Activated CD8-positive, alpha-beta memory T cell treated with anti-CD3 and anti-CD28 coated beads, Interleukin-2, amount 50 U/mL, for 1 hour (primary cell): ENCODE results near the gene DMBX1.

Experiments
- DNase-seq: peaks from one replicate; pipeline ENCODE4 v3.0.0-alpha.2; 2020; ENCODE audit errors: extremely low read depth

DMBX1 gene

GRCh38 chr1:46506470-46507219, 17.0 kb downstream of the DMBX1 start:
- no peak for DNase-seq

- DNase-seq = no peak
Measured at GRCh38 chr1:46508757-46509156, 19.1 kb downstream of the DMBX1 start.

- no peak for DNase-seq
Measured at GRCh38 chr1:46510341-46510997, 20.8 kb downstream of the DMBX1 start.

- no peak for DNase-seq
Measured at GRCh38 chr1:46510998-46511365, 21.3 kb downstream of the DMBX1 start.

- DNase-seq = no peak
Measured at GRCh38 chr1:46512135-46512791, 22.6 kb downstream of the DMBX1 start.

DNA sequence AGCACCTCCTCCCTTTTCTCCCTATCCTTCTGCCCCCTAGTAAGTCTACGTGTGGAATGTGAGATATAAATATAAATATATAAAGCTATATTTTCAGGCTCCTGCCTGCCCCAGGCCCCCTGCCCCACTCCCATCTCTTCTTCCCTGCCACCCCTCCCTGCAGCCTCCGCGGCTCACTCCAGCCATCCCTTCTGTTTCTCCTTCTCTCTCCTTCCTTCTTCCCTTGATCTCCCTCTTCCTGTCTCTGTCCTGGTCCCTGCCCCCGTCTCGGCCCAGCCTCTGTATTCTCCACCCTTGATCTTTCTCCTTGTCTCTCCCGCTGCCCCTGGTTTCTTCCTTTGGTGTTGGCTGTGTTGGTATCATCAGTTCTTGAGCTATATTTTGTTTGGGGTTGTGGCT, 23.2 kb downstream of the DMBX1 start:
- DNase-seq = no peak

- DNase-seq = no peak
Measured at GRCh38 chr1:46513536-46513935, 23.9 kb downstream of the DMBX1 start.

DNA sequence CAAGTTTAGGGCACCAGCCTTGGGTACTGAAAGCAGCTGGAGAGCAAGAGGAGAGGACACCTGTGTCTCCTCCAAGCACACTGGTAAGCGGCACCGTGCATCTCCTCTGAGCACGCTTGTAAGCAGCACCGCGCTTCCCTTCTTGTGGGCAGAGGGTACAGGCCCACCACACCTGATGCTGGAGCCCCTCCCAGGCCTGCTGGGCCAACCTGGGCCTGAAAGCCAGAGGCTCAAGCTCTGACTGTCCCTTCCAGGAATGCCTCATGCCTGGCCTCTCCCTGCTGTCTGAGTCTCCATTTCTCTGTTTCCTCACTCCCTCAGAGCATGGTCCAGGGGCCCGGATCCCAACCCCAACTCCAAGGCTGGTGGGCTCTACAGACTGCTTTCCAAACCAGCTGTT, 25.9 kb downstream of the DMBX1 start:
- no peak for DNase-seq

DNA sequence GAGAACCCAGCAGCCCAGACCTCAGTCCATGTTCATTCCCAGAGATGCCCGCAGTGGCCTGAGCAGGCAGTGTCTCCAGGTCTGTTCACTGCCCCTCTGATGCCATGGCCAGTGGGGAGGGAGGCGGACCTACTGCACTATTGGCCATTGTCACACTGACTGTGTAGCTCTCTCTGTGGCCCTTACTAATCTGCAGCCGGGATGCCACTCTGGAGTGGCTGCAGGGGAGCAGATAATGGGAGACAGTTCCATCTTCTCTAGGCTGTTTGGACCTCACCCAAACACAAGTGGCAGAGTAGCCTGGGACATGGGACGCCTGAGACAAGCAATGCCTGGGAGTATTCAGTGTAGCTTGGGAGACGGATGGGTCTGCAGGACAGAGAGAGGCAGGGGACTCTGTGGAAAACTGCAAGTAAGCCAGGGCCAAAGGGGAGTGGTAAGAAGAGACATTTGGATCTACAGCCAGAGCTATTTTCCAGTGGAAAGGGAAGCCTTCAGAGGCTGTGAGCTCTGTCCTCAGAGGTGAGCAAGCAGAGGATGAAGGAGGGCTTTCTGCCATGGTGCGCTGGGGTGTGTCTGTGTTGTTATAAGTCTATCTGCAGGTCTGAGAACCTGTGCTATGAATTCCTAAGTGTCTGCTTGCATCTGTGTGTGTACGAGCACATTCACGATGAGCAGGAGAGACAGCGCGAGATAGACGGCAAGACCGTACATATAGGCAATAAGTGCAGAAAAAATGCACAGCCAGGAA, 26.7 kb downstream of the DMBX1 start:
- no peak for DNase-seq

DNA sequence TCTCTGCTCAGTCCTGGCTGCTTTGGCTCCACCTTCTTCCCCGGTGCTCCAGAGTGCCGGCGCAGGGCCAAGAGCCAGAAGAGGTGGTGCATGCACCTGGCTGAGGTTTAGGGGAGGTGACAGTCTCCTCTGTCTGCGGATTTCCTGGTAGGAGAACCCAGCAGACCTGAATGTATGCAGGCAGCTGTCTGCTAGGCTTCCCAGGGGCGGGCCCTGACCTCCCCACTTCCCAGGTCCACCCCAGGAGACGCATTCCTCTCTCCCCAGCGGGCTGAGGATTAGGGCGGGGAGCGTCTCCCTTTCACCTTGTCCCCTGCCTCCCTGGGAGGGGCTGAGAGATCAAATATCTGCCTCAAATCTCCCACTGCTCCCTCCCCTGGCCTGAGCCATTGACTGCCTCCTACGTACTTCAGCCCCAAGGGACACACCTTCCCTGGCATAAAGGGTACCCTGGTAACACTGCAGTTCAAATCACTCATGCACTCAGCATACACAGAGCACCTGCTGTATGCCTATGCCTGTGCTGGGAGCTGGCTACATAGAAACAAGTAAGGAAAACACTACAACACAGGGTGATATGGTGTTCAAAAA, 27.5 kb downstream of the DMBX1 start:
- no peak for DNase-seq

DNA sequence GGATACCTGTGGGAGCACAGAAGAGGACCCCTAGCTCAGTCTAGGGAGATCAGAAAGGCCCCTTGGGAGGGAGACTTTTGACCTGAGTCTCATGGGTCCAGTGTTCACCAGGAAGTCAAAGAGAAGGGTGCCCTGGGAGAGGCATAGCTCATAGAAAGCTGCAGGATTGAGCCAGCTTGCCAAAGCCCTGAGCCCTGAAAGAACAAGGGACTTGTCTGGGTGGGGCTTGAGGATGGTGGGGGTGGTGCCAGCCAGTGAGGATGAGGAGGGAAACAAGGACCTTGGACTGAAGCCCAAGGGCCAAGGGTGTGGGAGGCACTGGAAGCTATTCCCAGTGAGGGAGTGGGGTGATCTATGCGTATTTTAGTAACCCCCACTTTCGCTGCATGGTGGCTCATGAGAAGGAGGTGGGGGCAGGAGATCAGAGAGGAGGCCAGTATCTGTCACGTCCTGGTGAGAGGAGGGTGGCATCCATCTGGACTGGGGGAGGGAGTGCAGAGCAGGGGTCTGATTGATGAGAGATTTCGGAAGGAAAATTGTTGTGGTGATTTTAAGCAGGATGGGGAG, 28.4 kb downstream of the DMBX1 start:
- DNase-seq = no peak

DNA sequence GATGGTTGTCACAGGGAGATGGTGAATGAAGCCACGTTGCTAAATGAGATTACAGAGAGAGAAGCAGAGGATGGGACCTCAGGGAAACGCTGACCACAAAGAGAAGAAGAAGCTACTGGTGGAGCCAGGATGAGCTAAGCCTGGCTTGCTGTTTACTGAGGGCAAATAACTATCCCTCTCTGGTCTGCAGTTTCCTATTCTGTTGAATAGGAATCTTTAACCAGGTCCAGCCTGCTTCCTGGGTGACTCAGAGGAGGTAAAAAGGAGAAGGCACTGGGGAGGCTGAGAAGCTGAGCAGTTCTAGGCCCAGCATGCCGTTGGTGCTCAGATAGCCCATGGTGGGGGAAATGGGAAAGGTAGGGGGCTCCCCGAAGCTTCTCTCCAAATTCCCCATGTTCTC, 29.6 kb downstream of the DMBX1 start:
- no peak for DNase-seq

DNA sequence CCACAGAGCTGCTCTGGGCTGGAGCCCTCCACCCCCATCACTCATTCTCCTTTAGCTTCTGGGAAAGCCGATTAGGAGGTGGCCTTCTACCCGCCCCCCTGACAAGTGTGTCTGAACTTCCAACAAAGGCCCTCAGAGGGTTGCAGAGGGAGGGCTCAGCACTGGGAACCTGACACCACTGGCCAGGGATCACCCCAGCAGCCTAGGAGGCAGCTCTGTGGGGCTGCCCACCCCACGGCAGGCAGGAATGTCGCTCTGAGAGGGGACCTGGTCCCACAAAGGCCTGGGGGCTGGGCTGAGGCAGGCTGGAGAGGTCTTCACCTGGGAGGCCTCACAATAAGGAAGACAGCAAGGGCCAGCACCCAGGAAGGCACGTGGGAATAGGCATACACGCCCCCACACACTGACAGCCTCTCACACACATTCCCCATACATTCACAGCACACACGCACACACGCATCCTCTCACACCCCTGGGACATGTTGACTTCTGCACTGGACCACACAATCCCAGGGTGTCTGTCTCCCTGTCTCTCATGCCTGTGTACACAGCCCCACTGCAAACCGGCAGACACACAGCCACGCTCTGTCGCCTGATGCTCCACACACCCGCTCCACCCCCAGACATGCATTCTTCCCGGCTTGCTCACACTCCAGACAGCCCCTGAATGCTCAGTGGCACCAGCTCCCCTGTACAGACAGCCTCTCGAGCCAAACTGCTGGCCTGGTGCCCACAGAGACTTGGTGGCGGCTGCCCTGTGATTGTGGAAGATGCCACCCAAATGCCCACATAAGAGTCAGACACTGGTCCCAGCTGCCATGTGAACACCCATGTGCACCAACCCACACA, 30.7 kb downstream of the DMBX1 start:
- no peak for DNase-seq

DNA sequence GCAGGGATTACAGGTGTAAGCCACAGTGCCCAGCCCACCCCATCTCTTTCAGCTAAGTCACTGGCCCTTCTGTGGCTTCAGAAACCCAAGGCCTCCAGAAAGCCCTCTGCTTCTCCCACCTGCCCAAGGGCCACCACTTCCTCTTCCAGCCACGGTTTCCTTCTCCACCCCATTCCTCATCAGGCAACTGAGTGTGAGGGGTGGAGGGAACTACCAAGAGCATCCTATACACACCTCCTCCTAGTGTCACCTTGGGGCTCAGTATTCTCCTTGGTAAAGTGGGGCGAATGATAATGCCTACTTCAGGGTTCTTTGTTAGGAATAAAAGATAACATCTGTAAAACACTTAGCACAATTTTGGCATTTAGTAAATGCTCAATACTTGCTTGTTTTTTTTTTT, 31.8 kb downstream of the DMBX1 start:
- no peak for DNase-seq

GRCh38 chr1:46522184-46522968, 32.7 kb downstream of the DMBX1 start:
- no peak for DNase-seq

DNA sequence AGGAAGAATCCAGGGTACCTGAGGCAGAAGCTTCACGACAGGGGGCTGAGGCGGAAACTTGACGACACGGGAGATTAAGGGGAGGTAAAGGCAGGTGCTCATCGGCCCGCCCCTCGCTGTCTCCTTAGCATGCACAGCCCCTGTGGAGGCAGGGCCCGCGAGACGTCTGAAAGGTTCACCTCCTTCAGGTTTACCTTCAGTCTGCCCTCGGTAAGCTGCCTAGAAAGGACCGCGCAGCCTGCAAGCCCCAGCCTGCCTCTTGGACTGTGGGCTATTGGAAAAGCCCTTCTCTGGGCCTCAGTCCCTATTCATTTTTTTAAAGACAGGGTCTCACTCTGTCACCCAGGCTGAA, 33.3 kb downstream of the DMBX1 start:
- DNase-seq = no peak

GRCh38 chr1:46523496-46524353, 34.1 kb downstream of the DMBX1 start:
- no peak for DNase-seq

GRCh38 chr1:46524843-46525242, 35.2 kb downstream of the DMBX1 start:
- no peak for DNase-seq
